ENCODE measurements around the gene TSEN54.
A peak's percentile ranks its signal among the peaks of the same experiment; 100 is the strongest.

The TSEN54 gene

GRCh38 chr17:75489511-75489955, 26.8 kb upstream of the TSEN54 start:
- no peak for DNase-seq

- no peak for DNase-seq
Measured at GRCh38 chr17:75490173-75490743, 26.1 kb upstream of the TSEN54 start.

- DNase-seq = no peak
Measured at GRCh38 chr17:75490953-75491649, 25.2 kb upstream of the TSEN54 start.

- no peak for DNase-seq
Measured at GRCh38 chr17:75491680-75492079, 24.6 kb upstream of the TSEN54 start.

- DNase-seq = no peak
Measured at GRCh38 chr17:75492555-75493168, 23.7 kb upstream of the TSEN54 start.

- no peak for DNase-seq
Measured at GRCh38 chr17:75493476-75494129, 22.7 kb upstream of the TSEN54 start.

GRCh38 chr17:75494326-75494877, 21.9 kb upstream of the TSEN54 start:
- no peak for DNase-seq

GRCh38 chr17:75496005-75496404, 20.3 kb upstream of the TSEN54 start:
- no peak for DNase-seq

- no peak for DNase-seq
Measured at GRCh38 chr17:75498039-75498725, 18.1 kb upstream of the TSEN54 start.

- no peak for DNase-seq
Measured at GRCh38 chr17:75498726-75499213, 17.6 kb upstream of the TSEN54 start.

- no peak for DNase-seq
Measured at GRCh38 chr17:75499313-75500022, 16.9 kb upstream of the TSEN54 start.

- DNase-seq = no peak
Measured at GRCh38 chr17:75500419-75501216, 15.7 kb upstream of the TSEN54 start.

- no peak for DNase-seq
Measured at GRCh38 chr17:75501378-75502071, 14.8 kb upstream of the TSEN54 start.

GRCh38 chr17:75502072-75502720, 14.1 kb upstream of the TSEN54 start:
- DNase-seq = no peak

GRCh38 chr17:75502721-75503329, 13.5 kb upstream of the TSEN54 start:
- DNase-seq = no peak

GRCh38 chr17:75503337-75503950, 12.9 kb upstream of the TSEN54 start:
- DNase-seq = no peak

- DNase-seq = no peak
Measured at GRCh38 chr17:75503976-75504346, 12.4 kb upstream of the TSEN54 start.

- DNase-seq = peak; percentile 79
Measured at GRCh38 chr17:75504347-75505151, 11.8 kb upstream of the TSEN54 start.

GRCh38 chr17:75505152-75505409, 11.2 kb upstream of the TSEN54 start:
- peak; percentile 25 for DNase-seq

Data from RPMI8226 (cell line).